IMR-90 (cell line): ENCODE results near the gene MNT. TPM values are rescaled to one million over a fixed set of nuclear protein-coding genes. Genes with fewer than 3 reads are reported as not detected.

Source experiments
- ATAC-seq: fragments of 200-7000 bp; cut with Tn5 transposase; 2 replicates; pipeline ENCODE4 v1.9.1; 2020; ENCODE audit warnings: low read depth, mild to moderate bottlenecking, moderate library complexity
- BruUV-seq: library from RNA; stranded (reverse); fragments of 400-500 nt; replicated peaks from 2 replicates; lab custom pipeline; 2021; lab: Mats Ljungman, UMichigan
- CTCF ChIA-PET: fragments of 300-600 bp; formaldehyde crosslinking; extraction: SDS; loops from one replicate; lab custom pipeline; 2021; ENCODE audit warnings: antibody characterized with exemption; lab: Yijun Ruan, JAX
- POLR2A ChIA-PET: fragments of 300-600 bp; sonication (Branson Sonifier 250); formaldehyde crosslinking; loops from one replicate; lab custom pipeline; 2022; ENCODE audit warnings: antibody characterized with exemption; ENCODE audit not compliant: unreplicated experiment; lab: Charles Lee
- DNase-seq: peaks from one replicate; pipeline ENCODE4 v3.0.0; 2013
- H2AFZ ChIP-seq: replicated peaks from 2 replicates; pipeline ENCODE3; 2013; ENCODE audit warnings: low read length, mild to moderate bottlenecking; ENCODE audit not compliant: poor library complexity
- H2AK5ac ChIP-seq: 2 replicates; pipeline ENCODE4 v1.6.1; 2013; ENCODE audit warnings: low read depth, low read length, inconsistent platforms
- H2AK9ac ChIP-seq: replicated peaks from 2 replicates; pipeline ENCODE3; 2013; ENCODE audit warnings: mild to moderate bottlenecking, low read depth, low read length, moderate library complexity; ENCODE audit not compliant: poor library complexity
- H2BK120ac ChIP-seq: 2 replicates; pipeline ENCODE4 v1.6.1; 2013; ENCODE audit warnings: low read depth, low read length, inconsistent platforms
- H2BK15ac ChIP-seq: 3 replicates; pipeline ENCODE4 v1.6.1; 2013; ENCODE audit warnings: low read depth, low read length, inconsistent platforms
- H2BK20ac ChIP-seq: 2 replicates; pipeline ENCODE4 v1.6.1; 2013; ENCODE audit warnings: low read depth, mild to moderate bottlenecking, inconsistent platforms, low read length, moderate library complexity
- H2BK5ac ChIP-seq: 2 replicates; pipeline ENCODE4 v1.6.1; 2013; ENCODE audit warnings: mild to moderate bottlenecking, low read depth, low read length, inconsistent platforms; ENCODE audit not compliant: poor library complexity, severe bottlenecking
- H3K14ac ChIP-seq: replicated peaks from 2 replicates; pipeline ENCODE4 v1.6.1; 2013; ENCODE audit warnings: low read depth, low read length, inconsistent platforms
- H3K18ac ChIP-seq: 2 replicates; pipeline ENCODE4 v1.6.1; 2013; ENCODE audit warnings: low read depth, low read length, control low read depth
- H3K23ac ChIP-seq: 2 replicates; pipeline ENCODE4 v1.6.1; 2013; ENCODE audit warnings: low read depth, low read length, inconsistent platforms
- H3K27ac ChIP-seq: 2 replicates; pipeline ENCODE4 v1.5.1; 2013; ENCODE audit warnings: mild to moderate bottlenecking, control low read depth, low read length; ENCODE audit not compliant: insufficient read depth
- H3K27me3 ChIP-seq: 2 replicates; pipeline ENCODE4 v1.6.1; 2013; ENCODE audit warnings: low read length; ENCODE audit not compliant: control insufficient read depth, insufficient read depth
- H3K36me3 ChIP-seq: 2 replicates; pipeline ENCODE4 v1.6.1; 2013; ENCODE audit warnings: low read length, mixed read lengths; ENCODE audit not compliant: control insufficient read depth, insufficient read depth
- H3K4ac ChIP-seq: 2 replicates; pipeline ENCODE4 v1.6.1; 2013; ENCODE audit warnings: low read depth, low read length, inconsistent platforms
- H3K4me1 ChIP-seq: 2 replicates; pipeline ENCODE4 v1.6.1; 2013; ENCODE audit warnings: low read length, mixed read lengths; ENCODE audit not compliant: control insufficient read depth, insufficient read depth
- H3K4me2 ChIP-seq: 2 replicates; pipeline ENCODE4 v1.6.1; 2013; ENCODE audit warnings: low read depth, mild to moderate bottlenecking, control low read depth, low read length, moderate library complexity
- H3K4me3 ChIP-seq: 2 replicates; pipeline ENCODE4 v1.5.1; 2013; ENCODE audit warnings: low read depth, mild to moderate bottlenecking, control low read depth, low read length, moderate library complexity; ENCODE audit not compliant: insufficient read depth
- H3K56ac ChIP-seq: 2 replicates; pipeline ENCODE4 v1.6.1; 2013; ENCODE audit warnings: low read length, inconsistent platforms; ENCODE audit not compliant: insufficient read depth; ENCODE audit errors: extremely low read depth
- H3K79me1 ChIP-seq, 2 experiments: 2 replicates each; pipeline ENCODE4 v1.6.1; 2013; ENCODE audit warnings: low read length in 2 of 2, inconsistent platforms in 1 of 2, low read depth in 1 of 2
- H3K9ac ChIP-seq: 2 replicates; pipeline ENCODE4 v1.6.1; 2013; ENCODE audit warnings: low read depth, low read length, control low read depth
- H3K9me1 ChIP-seq: 2 replicates; pipeline ENCODE4 v1.6.1; 2013; ENCODE audit warnings: low read length, inconsistent platforms; ENCODE audit not compliant: insufficient read depth
- H3K9me3 ChIP-seq: 2 replicates; pipeline ENCODE4 v1.6.1; 2013; ENCODE audit warnings: low read length; ENCODE audit not compliant: control insufficient read depth, insufficient read depth
- H4K20me1 ChIP-seq: 2 replicates; pipeline ENCODE4 v1.6.1; 2013; ENCODE audit warnings: low read length, inconsistent platforms; ENCODE audit not compliant: insufficient read depth
- H4K5ac ChIP-seq: 2 replicates; pipeline ENCODE4 v1.6.1; 2013; ENCODE audit warnings: mild to moderate bottlenecking, low read depth, low read length, control low read depth
- H4K8ac ChIP-seq, 2 experiments: 2 replicates each; pipeline ENCODE4 v1.6.1; 2013; ENCODE audit warnings: low read depth in 2 of 2, low read length in 2 of 2, control low read depth in 1 of 2, inconsistent platforms in 1 of 2
- H4K91ac ChIP-seq: 2 replicates; pipeline ENCODE4 v1.6.1; 2013; ENCODE audit warnings: low read depth, low read length, inconsistent platforms; ENCODE audit not compliant: insufficient read depth
- CEBPB ChIP-seq: IDR thresholded peaks from 2 replicates; pipeline ENCODE4 v1.6.1; 2012; ENCODE audit warnings: low read depth, low read length, improper control_type of control experiment
- CHD1 ChIP-seq: IDR thresholded peaks from 2 replicates; pipeline ENCODE4 v1.6.1; 2012; ENCODE audit warnings: low read depth, low read length, improper control_type of control experiment
- FOS ChIP-seq: fragments of 150-350 bp; IDR thresholded peaks from 2 replicates; pipeline ENCODE4 v1.6.1; 2016; ENCODE audit warnings: low read depth, low read length
- MAFK ChIP-seq: IDR thresholded peaks from 2 replicates; pipeline ENCODE4 v1.6.1; 2012; ENCODE audit warnings: low read depth, low read length, improper control_type of control experiment
- MAZ ChIP-seq: IDR thresholded peaks from 2 replicates; pipeline ENCODE4 v1.6.1; 2012; ENCODE audit warnings: low read depth, mild to moderate bottlenecking, low read length, improper control_type of control experiment, moderate library complexity, borderline replicate concordance
- MXI1 ChIP-seq: IDR thresholded peaks from 2 replicates; pipeline ENCODE4 v1.6.1; 2012; ENCODE audit warnings: low read depth, mild to moderate bottlenecking, low read length, moderate library complexity, borderline replicate concordance
- NFE2L2 ChIP-seq: fragments of 150-350 bp; IDR thresholded peaks from 2 replicates; pipeline ENCODE4 v1.6.1; 2016; ENCODE audit warnings: low read depth, mild to moderate bottlenecking, low read length
- POLR2A ChIP-seq: IDR thresholded peaks from 2 replicates; pipeline ENCODE4 v1.6.1; 2012; ENCODE audit warnings: mild to moderate bottlenecking, low read depth, low read length
- RAD21 ChIP-seq: IDR thresholded peaks from 2 replicates; pipeline ENCODE4 v1.6.1; 2012; ENCODE audit warnings: low read length, improper control_type of control experiment
- RCOR1 ChIP-seq: IDR thresholded peaks from 2 replicates; pipeline ENCODE4 v1.6.1; 2012; ENCODE audit warnings: mild to moderate bottlenecking, low read length, improper control_type of control experiment; ENCODE audit not compliant: insufficient replicate concordance
- RFX5 ChIP-seq: IDR thresholded peaks from 2 replicates; pipeline ENCODE4 v1.8.0; 2012; ENCODE audit warnings: low read depth, mild to moderate bottlenecking, low read length, moderate library complexity
- WGBS, 2 experiments: methylation state at CpG; one replicate each; pipeline versions ENCODE4 v1.1.5 to v1.1.7; 2013; ENCODE audit warnings: missing lambda C conversion rate in 2 of 2; ENCODE audit not compliant: insufficient read length in 1 of 2; ENCODE audit errors: extremely low coverage in 2 of 2; 5-methylcytosine and 5-hydroxymethylcytosine counted together
- dilution Hi-C: fragments of 300-500 bp; cut with HindIII; formaldehyde crosslinking; loops from one replicate; pipeline ENCODE4 v1.14.3; 2018; ENCODE audit warnings: low sequenced_read_pairs; ENCODE audit not compliant: unreplicated experiment
- in situ Hi-C: fragments of 300-500 bp; cut with MboI; formaldehyde crosslinking; loops from 3 replicates; pipeline ENCODE4 v1.14.3; 2019; ENCODE audit warnings: low sequenced_read_pairs, inconsistent platforms, mixed read lengths
- intact Hi-C: fragments of 100-400 bp; cut with micrococcal nuclease; formaldehyde crosslinking; loops from 2 replicates; pipeline ENCODE4 v1.10.0; 2022
- polyA plus RNA-seq, 3 experiments: library from polyadenylated mRNA; depleted of rRNA; stranded (reverse); fragments of >200 nt; gene quantifications; 2 replicates each; pipeline ENCODE4 v1.2.3, GENCODE V29; 2012; ENCODE audit warnings: low replicate concordance in 1 of 3
- total RNA-seq: library from RNA; depleted of rRNA; stranded (reverse); fragments of >200 nt; gene quantifications from 2 replicates; pipeline ENCODE4 v1.2.3, GENCODE V29; 2012
- TF ChIP-seq, protein P1 (sequence below): fragments of 150-350 bp; IDR thresholded peaks from 2 replicates; pipeline ENCODE4 v1.6.1; 2016; ENCODE audit warnings: low read depth, mild to moderate bottlenecking, low read length, moderate library complexity, borderline replicate concordance
- TF ChIP-seq, protein P2 (sequence below): fragments of 150-350 bp; IDR thresholded peaks from 2 replicates; pipeline ENCODE4 v1.6.1; 2017; ENCODE audit warnings: mild to moderate bottlenecking, antibody characterized with exemption, low read length, low read depth
- TF ChIP-seq, protein P3 (sequence below): conservative IDR thresholded peaks from 2 replicates; pipeline ENCODE4 v1.5.1; 2012; ENCODE audit warnings: mild to moderate bottlenecking, low read depth, low read length, improper control_type of control experiment

Gene MNT
- total and polyA plus RNA-seq, 2 of the 4 experiments (the other 2 are of a cell fraction): 1.4 to 8.3 TPM

DNA sequence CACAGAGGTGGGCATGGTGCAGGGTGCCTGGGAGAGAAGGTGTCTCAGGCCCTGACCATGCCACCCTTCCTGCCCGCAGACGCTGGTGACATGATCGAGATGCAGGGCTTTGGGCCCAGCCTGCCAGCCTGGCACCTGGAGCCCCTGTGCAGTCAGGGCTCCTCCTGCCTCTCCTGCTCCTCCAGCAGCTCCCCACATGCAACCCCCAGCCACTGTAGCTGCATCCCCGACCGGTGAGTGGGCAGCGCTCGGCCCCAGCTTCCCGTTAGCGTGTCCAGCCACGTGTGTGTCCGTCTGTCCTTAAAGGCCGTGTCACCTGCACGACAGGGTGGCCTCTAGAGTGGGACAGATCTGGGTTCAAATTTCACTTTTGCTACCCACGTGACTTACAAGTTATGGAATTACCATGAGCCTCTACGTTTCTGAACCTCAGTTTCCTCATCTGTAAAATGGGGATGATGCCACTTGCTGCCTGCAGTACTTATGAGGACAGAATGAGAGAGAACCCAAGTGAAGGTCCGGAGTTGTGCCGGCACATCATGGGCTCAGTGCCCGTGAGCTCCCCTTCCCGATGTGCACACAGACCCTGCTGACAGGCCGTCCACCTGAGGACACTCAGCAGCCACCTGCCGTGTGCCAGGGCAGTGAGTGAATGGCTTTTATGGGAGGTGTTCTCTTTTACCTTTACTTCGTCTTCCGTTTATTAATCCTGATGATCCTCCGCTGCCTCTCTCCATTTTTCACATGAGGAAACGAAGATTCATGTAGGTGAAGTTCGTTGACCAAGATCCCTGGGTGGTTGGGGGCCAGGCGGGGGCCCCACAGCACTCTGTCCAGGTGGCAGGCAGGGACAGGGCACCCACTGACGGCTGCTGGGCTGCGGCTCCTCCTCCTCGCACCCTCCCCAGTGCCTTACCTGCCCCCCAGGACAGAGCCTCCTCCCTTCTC, 29.4 kb downstream of the MNT start:
- H3K56ac ChIP-seq: no peak overlapping the region
- H3K9me1 ChIP-seq: no peaks in the 10 kb centered on the region
- H3K4me2 ChIP-seq: no peak overlapping the region
- no peaks in the 10 kb centered on the region; the same call in 1 of the 2 replicates for H4K20me1 ChIP-seq
- no peak overlapping the region for H3K4ac ChIP-seq
- H3K36me3 ChIP-seq: peaks cover 37% of the 10 kb centered on the region
- in situ Hi-C loops: no loop called here
- no peak overlapping the region for H4K5ac ChIP-seq
- ChIA-PET POLR2A (no interaction called here), CTCF (interaction anchor here (0.5 kb wide), 1 partner anchor 139 kb away, joined by 4 read pairs; no protein-coding TSS in a partner anchor)
- H3K9ac ChIP-seq: no peak overlapping the region
- no peak overlapping the region for H2AK5ac ChIP-seq
- no peaks in the 10 kb centered on the region for H3K27me3 ChIP-seq
- H2BK120ac ChIP-seq: no peak overlapping the region
- H3K14ac ChIP-seq: no peak overlapping the region
- no TSS peak for BruUV-seq
- H3K9me3 ChIP-seq: no peaks in the 10 kb centered on the region
- ATAC-seq: no peak
- no peak overlapping the region for H2BK5ac ChIP-seq
- dilution Hi-C loops: no loop called here
- H3K4me3 ChIP-seq: no peak overlapping the region
- no peak overlapping the region for H2BK20ac ChIP-seq
- H3K4me1 ChIP-seq: no peaks in the 10 kb centered on the region
- no peak overlapping the region for H2AK9ac ChIP-seq
- intact Hi-C loops: no loop called here
- H4K8ac ChIP-seq: no peak overlapping the region
- DNase-seq: no peak
- no peak overlapping the region for H3K18ac ChIP-seq
- H2AFZ ChIP-seq: no peak overlapping the region
- no peak overlapping the region for H2BK15ac ChIP-seq
- WGBS, 2 experiments: 94% methylated on average over 17 of the region's 30 CpGs; no CpG with 5 or more reads in 1 of the 2 experiments
- no peak overlapping the region for H3K23ac ChIP-seq
- H4K91ac ChIP-seq: no peak overlapping the region
- no peaks in the 10 kb centered on the region for H3K79me1 ChIP-seq
- no peak overlapping the region for H3K27ac ChIP-seq
- TF ChIP-seq RCOR1: no peak
- TF ChIP-seq MAZ: no peak
- TF ChIP-seq FOS: no peak
- TF ChIP-seq CEBPB: no peak
- TF ChIP-seq, protein P1, sequence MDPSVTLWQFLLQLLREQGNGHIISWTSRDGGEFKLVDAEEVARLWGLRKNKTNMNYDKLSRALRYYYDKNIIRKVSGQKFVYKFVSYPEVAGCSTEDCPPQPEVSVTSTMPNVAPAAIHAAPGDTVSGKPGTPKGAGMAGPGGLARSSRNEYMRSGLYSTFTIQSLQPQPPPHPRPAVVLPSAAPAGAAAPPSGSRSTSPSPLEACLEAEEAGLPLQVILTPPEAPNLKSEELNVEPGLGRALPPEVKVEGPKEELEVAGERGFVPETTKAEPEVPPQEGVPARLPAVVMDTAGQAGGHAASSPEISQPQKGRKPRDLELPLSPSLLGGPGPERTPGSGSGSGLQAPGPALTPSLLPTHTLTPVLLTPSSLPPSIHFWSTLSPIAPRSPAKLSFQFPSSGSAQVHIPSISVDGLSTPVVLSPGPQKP: no peak
- TF ChIP-seq, protein P2, sequence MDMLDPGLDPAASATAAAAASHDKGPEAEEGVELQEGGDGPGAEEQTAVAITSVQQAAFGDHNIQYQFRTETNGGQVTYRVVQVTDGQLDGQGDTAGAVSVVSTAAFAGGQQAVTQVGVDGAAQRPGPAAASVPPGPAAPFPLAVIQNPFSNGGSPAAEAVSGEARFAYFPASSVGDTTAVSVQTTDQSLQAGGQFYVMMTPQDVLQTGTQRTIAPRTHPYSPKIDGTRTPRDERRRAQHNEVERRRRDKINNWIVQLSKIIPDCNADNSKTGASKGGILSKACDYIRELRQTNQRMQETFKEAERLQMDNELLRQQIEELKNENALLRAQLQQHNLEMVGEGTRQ: no peak
- no peak for TF ChIP-seq NFE2L2
- TF ChIP-seq CHD1: no peak
- no peak for TF ChIP-seq MAFK
- TF ChIP-seq, protein P3, sequence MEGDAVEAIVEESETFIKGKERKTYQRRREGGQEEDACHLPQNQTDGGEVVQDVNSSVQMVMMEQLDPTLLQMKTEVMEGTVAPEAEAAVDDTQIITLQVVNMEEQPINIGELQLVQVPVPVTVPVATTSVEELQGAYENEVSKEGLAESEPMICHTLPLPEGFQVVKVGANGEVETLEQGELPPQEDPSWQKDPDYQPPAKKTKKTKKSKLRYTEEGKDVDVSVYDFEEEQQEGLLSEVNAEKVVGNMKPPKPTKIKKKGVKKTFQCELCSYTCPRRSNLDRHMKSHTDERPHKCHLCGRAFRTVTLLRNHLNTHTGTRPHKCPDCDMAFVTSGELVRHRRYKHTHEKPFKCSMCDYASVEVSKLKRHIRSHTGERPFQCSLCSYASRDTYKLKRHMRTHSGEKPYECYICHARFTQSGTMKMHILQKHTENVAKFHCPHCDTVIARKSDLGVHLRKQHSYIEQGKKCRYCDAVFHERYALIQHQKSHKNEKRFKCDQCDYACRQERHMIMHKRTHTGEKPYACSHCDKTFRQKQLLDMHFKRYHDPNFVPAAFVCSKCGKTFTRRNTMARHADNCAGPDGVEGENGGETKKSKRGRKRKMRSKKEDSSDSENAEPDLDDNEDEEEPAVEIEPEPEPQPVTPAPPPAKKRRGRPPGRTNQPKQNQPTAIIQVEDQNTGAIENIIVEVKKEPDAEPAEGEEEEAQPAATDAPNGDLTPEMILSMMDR: no peak
- TF ChIP-seq POLR2A: no peak
- no peak for TF ChIP-seq RAD21
- TF ChIP-seq RFX5: no peak
- no peak for TF ChIP-seq MXI1
